Brain pericyte (primary cell): ENCODE results near the gene ZNF628.

Source experiments
- DNase-seq: peaks from one replicate; pipeline ENCODE4 v3.0.0-alpha.2; 2012; ENCODE audit warnings: low read depth, low spot score

ZNF628 gene

DNA sequence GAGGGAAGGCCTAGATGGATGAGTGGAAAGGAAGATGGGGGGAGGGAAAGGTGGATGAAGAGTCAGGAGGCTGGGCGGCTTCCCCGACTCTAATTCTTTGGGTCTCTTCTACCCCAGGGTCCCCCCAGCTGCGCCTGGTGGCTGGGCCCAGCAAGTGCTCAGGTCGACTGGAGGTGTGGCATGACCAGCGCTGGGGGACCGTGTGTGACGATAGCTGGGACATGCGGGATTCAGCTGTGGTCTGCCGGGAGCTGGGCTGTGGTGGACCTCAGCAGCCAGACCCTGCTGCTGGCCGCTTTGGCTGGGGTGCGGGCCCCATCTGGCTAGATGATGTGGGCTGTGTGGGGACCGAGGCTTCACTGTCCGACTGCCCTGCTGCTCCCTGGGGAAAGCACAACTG is 21.3 kb downstream of the ZNF628 start:
- DNase-seq, result no peak

- no peak for DNase-seq
These were observed 21.9 kb downstream of the ZNF628 start for GRCh38 chr19:55498246-55498840.

DNA sequence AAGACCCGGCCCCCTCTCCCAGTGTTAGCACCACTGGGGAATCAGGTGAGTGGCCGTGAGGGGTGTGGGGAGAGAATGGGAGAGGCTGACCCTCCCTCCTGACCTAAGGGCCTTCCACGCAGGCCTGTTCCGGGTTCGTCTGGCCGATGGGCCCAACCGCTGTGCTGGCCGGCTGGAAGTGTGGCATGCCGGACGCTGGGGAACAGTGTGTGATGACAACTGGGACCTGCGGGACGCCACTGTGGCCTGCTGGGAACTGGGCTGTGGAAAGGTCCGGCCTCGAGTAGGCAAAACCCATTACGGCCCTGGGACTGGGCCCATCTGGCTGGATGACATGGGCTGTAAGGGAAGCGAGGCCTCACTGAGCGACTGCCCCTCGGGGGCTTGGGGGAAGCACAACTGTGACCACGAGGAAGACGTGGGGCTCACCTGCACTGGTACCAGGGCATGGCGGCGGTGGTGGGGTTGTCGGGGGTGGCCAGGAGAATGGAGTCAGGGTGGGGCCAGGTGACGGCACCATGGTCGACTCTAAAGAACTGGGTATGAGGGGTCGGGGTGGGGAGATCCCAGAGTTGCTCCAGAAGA is 24.0 kb downstream of the ZNF628 start:
- DNase-seq, result no peak

- no peak for DNase-seq
These were observed 26.0 kb downstream of the ZNF628 start for GRCh38 chr19:55502197-55502952.

GRCh38 chr19:55503157-55503501 is 26.7 kb downstream of the ZNF628 start:
- DNase-seq, result no peak

DNA sequence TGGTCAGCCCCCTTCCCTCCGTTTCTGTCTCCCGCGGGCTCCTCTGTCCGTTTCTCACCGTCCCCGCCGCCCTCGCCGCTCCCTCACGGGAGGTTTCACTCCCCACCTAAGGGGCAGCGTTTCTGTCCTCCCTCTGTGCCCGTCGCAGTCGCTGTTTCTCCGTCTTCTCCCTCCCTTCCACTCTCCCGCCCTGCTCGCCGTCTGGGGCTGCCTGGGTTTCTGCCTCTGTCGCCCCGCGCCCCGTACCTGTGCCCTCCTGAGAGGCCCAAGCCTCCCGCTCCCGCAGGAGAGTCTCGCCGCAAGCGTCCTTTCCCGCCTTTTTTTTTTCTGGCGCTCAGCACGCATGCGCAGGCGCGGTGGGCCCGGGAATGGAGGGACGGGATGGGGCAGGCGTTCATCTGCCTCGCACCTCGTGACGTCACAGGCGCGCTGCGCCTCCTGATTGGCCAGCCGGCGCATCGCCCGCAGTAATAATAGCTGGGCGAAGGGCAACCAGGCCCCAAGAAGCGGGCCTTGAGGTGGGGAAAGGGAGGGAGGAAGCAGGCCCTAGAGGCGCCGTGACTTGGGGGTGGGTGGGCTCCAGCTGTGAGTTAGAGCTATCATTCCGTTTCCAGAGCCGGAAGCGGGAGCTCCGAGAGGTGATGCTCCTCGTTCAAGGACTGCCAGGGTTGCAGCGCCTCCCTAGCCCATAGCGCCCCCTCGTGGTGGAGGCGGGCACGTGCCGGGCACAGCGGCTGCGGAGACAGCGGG is 27.3 kb downstream of the ZNF628 start:
- DNase-seq, result peak; percentile 73

DNA sequence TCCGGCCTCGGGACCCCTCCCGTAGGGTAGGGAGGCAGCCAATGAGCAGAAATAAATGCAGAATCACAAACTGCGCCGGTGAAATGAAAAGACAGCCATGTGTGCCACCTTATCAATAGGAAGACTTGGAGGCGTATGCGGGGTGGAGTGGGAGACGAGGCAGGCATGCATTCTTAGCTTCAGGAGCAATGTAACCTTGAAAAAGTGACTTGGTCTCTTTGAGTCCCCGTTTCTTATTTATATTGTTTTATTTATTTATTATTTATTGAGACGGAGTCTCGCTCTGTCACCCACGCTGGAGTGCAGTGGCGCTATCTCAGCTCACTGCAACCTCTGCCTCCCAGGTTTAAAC is 27.8 kb downstream of the ZNF628 start:
- no peak for DNase-seq

DNA sequence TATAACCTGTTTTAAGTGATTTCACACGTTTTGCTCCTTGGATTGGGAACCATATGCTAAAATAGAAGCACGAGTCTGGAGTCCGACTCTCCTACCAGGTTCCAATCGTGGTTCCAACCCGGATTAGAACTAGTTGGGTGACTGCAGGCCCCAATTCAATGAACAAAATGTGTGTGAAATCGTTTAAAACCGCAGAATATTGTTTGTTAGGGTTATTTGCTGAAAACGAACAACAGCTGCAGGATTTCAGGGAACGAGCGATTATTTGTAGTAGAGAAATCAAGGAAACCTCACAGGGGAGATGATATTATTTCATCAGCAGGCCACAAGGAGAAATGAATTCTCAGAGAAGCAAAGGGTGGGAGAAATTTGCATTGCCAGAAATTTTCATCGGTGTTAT is 28.6 kb downstream of the ZNF628 start:
- no peak for DNase-seq

DNA sequence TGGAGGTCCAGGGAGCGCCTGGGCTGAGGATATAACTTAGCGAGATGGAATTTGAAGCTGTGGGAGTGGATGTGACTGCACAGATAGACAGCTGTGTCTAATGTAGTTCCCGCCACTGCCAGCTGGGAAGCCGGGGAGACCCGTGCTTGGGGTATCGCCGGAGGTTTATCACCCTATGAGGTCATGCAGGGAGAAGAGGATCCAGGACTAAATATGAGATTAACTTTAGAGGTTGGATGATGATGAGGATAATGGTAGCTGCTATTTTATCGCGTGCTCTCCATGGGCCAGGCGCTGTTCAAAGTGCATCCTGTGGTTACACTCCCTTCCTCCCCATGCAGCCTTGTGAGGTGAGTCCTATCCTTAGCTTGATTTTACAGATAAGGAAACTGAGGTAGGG is 31.7 kb downstream of the ZNF628 start:
- no peak for DNase-seq

GRCh38 chr19:55516878-55517620 is 40.6 kb downstream of the ZNF628 start:
- DNase-seq, result peak; percentile 82

- no peak for DNase-seq
These were observed 43.3 kb downstream of the ZNF628 start for GRCh38 chr19:55519451-55520311.

GRCh38 chr19:55520691-55521292 is 44.4 kb downstream of the ZNF628 start:
- DNase-seq, result no peak

DNA sequence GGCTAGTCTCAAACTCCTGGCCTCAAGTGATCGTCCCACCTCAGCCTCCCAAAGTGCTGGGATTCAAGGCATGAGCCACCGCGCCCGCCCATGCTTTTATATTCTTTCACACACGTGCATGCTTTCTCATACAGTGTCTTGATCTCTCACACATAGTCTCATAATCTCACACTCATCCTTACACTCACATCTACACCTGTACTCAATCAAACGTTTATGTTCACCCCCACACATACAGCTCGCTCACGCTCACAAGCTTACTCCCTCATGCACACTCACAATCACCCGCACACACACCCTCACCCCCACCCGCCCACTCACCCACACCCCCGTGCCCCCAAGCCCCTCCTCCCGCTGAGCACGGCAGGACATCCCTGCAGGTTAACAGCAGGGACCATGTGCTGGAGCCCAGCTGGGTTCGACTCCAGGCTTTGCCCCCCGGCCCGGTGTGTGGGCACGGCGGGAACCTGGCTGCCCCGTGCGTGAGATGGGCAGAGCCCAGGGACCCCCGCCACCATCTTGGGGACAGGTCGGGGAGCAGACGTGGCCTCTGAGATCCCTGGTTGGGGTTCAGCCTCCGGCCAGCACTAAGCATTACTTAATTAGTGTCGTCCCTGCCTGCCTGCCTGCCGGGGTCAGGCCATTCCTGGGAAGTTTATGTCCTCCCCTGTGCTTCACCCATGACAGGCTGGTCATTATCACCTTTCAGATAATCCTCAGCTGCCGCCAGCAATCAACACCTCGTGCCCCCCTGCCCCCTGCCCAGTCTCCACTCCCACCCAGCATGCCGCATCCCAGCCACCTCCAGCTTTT is 49.1 kb downstream of the ZNF628 start:
- no peak for DNase-seq

DNA sequence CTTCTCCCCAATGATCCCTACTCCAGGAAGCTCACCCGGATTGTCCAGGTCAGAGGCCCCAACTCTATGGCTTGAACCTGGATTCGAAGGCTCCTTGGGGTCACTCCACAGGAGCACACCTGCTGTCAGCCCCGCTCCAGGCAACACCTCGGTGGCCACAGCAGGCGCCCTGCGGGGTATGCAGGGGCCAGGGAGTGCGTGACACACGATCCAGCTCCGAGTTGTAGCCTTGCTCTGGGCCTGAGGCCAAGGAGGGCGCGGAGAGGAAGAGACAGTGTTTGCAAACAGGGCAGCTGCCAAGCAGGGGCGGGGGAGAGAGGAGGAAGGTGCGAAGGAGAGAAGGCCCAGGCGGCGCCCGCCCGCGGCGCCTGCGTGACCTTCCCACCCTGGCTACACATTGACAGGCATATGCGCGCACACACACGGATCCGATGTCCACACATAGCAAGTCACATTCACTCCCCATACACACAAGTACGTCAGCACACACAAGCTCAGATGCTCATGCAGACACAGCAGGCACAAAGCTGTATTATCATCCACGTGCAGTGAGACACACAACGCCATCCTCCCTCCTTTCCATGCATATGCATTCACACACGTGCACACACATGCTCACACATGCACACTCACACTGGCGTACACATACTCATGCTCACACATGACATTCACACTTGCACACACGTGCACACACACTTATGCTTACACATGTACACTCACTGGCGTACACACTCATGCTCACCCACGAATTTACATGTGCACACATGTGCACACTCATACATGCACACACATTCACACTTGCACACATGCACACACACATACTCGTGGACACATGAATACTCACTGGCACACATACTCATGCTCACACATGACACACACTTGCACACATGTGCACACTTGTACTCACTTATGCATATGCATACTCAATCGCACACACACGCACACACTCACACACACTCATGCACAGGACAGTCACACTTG is 50.1 kb downstream of the ZNF628 start:
- DNase-seq, result peak; percentile 80

GRCh38 chr19:55527197-55528029 is 51.0 kb downstream of the ZNF628 start:
- DNase-seq, result no peak

DNA sequence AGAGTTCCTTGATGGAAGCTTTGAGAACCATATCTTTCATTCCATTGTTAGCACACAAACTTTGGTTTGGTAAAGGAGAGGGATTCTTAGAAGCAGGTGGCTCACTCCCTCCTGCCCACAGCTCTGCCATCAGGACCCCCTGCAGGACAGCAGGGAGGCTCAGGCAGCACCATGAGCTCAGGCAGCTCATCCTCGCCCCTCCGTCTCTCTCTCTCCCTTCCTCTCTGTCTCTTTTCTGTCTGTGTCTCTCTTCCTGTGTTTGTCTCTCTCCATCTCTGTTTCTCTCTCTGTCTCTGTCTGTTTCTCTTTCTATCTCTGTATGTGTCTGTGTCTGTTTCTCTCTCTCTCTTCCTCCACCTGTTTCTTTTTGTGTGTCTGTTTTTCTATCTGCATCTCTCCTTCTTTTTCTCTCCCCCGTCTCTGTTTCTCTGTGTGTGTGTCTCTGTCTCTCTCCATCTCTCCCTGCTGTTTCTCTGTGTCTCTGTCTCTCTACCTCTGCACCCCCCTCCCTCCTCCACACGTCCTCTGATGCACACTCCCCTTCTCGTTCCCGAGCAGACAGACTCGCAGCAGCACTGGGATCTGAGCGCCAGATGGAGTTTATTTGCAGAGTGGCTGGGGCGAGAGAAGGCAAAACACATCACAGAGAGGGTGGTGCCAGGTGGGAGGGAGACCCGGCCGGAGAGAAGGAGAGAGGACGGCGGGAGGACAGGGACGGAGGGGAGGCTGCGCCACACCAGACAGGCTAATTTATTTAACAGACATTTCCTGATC is 51.8 kb downstream of the ZNF628 start:
- DNase-seq, result no peak
